Lower lobe of right lung (tissue), 2 donors: ENCODE results near the gene PLEKHF1. TPM values are rescaled to one million over a fixed set of nuclear protein-coding genes. Genes with fewer than 3 reads are reported as not detected.
A peak's percentile ranks its signal among the peaks of the same experiment; 100 is the strongest.
"Not testable (repeated sequence)": the region's sequence is repeated elsewhere in the genome, so short reads cannot be mapped to it uniquely, and the experiment has no call there.

Experiments
- ATAC-seq, 2 donors: fragments of 200-7000 bp; cut with Tn5 transposase; one replicate each; pipeline ENCODE4 v1.9.1; 2020 to 2022; ENCODE audit warnings: mild to moderate bottlenecking in 2 of 2, moderate library complexity in 2 of 2
- DNase-seq: peaks from one replicate; pipeline ENCODE4 v3.0.0-alpha.2; 2020
- H3K27ac ChIP-seq: fragments of 200-600 bp; one replicate; pipeline ENCODE4 v1.8.0; 2022
- H3K27me3 ChIP-seq: fragments of 200-600 bp; one replicate; pipeline ENCODE4 v1.8.0; 2022; ENCODE audit warnings: low read depth
- H3K36me3 ChIP-seq: fragments of 200-600 bp; one replicate; pipeline ENCODE4 v1.8.0; 2022; ENCODE audit warnings: mild to moderate bottlenecking
- H3K4me1 ChIP-seq: fragments of 200-600 bp; one replicate; pipeline ENCODE4 v1.8.0; 2022
- H3K4me3 ChIP-seq: fragments of 200-600 bp; one replicate; pipeline ENCODE4 v1.8.0; 2022; ENCODE audit warnings: mild to moderate bottlenecking
- H3K9me3 ChIP-seq: fragments of 200-600 bp; one replicate; pipeline ENCODE4 v1.8.0; 2022
- CTCF ChIP-seq: fragments of 200-600 bp; IDR thresholded peaks from one replicate; pipeline ENCODE4 v1.8.0; 2022; ENCODE audit warnings: antibody characterized with exemption, mild to moderate bottlenecking
- intact Hi-C: fragments of 100-400 bp; cut with DNase I; formaldehyde crosslinking; loops from one replicate; pipeline ENCODE4 v1.11.0; 2022
- total RNA-seq: library from RNA; stranded (reverse); fragmentation: NEBNext Ultra II Directional; extraction: Animal tissue kit (Norgen Biotek cat#: 25700); gene quantifications from one replicate; pipeline ENCODE4 v1.2.1, GENCODE V29; 2021
- donor health status: DM: no; HTN: yes; CAD: no; lungs with severe emphysema.

The PLEKHF1 gene
- total RNA-seq, 1 donor from 2014 or later, result 15.5 TPM

GRCh38 chr19:29625186-29625651 lies 40.0 kb upstream of the PLEKHF1 start:
- intact Hi-C loops, result no loop called here
- Histone ChIP-seq H3K9me3 (no peaks in the 10 kb centered on the region), H3K36me3 (no peaks in the 10 kb centered on the region), H3K4me1 (no peaks in the 10 kb centered on the region), H3K27ac (no peak overlapping the region), H3K4me3 (no peak overlapping the region), H3K27me3 (no peaks in the 10 kb centered on the region)
- DNase-seq, result peak; percentile 8
- no peak for ATAC-seq
- no peak for TF ChIP-seq CTCF

GRCh38 chr19:29626386-29626785 lies 38.9 kb upstream of the PLEKHF1 start:
- no peaks in the 10 kb centered on the region for H3K4me1 ChIP-seq

GRCh38 chr19:29626832-29627231 lies 38.4 kb upstream of the PLEKHF1 start:
- H3K9me3 ChIP-seq, ATAC-seq, H3K4me1 ChIP-seq, H3K27ac ChIP-seq, intact Hi-C loops, H3K27me3 ChIP-seq, H3K4me3 ChIP-seq, H3K36me3 ChIP-seq: not testable (repeated sequence)
- DNase-seq, result peak; percentile 10

More at GRCh38 chr19:29626386-29626785, 38.9 kb upstream of the PLEKHF1 start:
- Histone ChIP-seq H3K36me3 (no peaks in the 10 kb centered on the region), H3K4me3 (no peak overlapping the region), H3K27me3 (no peaks in the 10 kb centered on the region), H3K27ac (no peak overlapping the region), H3K9me3 (no peaks in the 10 kb centered on the region)
- DNase-seq (peak; percentile 24), ATAC-seq (no peak)
- no peak for TF ChIP-seq CTCF
- intact Hi-C loops, result no loop called here

GRCh38 chr19:29628661-29629385 lies 36.4 kb upstream of the PLEKHF1 start:
- Histone ChIP-seq H3K4me1 (no peaks in the 10 kb centered on the region), H3K36me3 (no peaks in the 10 kb centered on the region), H3K27ac (no peak overlapping the region), H3K4me3 (no peak overlapping the region), H3K27me3 (no peaks in the 10 kb centered on the region), H3K9me3 (peaks cover 2% of the 10 kb centered on the region)
- ATAC-seq (no peak), DNase-seq (peak; percentile 17)
- TF ChIP-seq CTCF, result no peak
- intact Hi-C loops, result no loop called here

- DNase-seq (peak; percentile 13), ATAC-seq (no peak)
- Histone ChIP-seq H3K4me3 (no peak overlapping the region), H3K9me3 (peaks cover 5% of the 10 kb centered on the region), H3K27ac (no peak overlapping the region), H3K4me1 (no peaks in the 10 kb centered on the region), H3K27me3 (no peaks in the 10 kb centered on the region), H3K36me3 (no peaks in the 10 kb centered on the region)
- intact Hi-C loops, result no loop called here
- TF ChIP-seq CTCF, result no peak
These were observed 35.3 kb upstream of the PLEKHF1 start for GRCh38 chr19:29629836-29630534.

GRCh38 chr19:29630655-29631054 lies 34.6 kb upstream of the PLEKHF1 start:
- DNase-seq (no peak), ATAC-seq (no peak)
- Histone ChIP-seq H3K4me3 (no peak overlapping the region), H3K4me1 (no peaks in the 10 kb centered on the region), H3K36me3 (no peaks in the 10 kb centered on the region), H3K9me3 (peaks cover 5% of the 10 kb centered on the region), H3K27ac (no peak overlapping the region), H3K27me3 (no peaks in the 10 kb centered on the region)
- no peak for TF ChIP-seq CTCF
- intact Hi-C loops, result no loop called here
